ENCODE measurements around the gene NOP58.

GRCh38 chr2:202346180-202346579, 80.6 kb downstream of the NOP58 start:
- TF ChIP-seq CBX3 (IDR thresholded peaks at IDR 0.05; ENCODE audit: low read depth): no peak
- TF ChIP-seq, protein P1, sequence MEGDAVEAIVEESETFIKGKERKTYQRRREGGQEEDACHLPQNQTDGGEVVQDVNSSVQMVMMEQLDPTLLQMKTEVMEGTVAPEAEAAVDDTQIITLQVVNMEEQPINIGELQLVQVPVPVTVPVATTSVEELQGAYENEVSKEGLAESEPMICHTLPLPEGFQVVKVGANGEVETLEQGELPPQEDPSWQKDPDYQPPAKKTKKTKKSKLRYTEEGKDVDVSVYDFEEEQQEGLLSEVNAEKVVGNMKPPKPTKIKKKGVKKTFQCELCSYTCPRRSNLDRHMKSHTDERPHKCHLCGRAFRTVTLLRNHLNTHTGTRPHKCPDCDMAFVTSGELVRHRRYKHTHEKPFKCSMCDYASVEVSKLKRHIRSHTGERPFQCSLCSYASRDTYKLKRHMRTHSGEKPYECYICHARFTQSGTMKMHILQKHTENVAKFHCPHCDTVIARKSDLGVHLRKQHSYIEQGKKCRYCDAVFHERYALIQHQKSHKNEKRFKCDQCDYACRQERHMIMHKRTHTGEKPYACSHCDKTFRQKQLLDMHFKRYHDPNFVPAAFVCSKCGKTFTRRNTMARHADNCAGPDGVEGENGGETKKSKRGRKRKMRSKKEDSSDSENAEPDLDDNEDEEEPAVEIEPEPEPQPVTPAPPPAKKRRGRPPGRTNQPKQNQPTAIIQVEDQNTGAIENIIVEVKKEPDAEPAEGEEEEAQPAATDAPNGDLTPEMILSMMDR (IDR thresholded peaks at IDR 0.05 in 2 of 3, conservative IDR thresholded peaks at IDR 0.05 in 1 of 3; ENCODE audit: borderline replicate concordance in 1 of 3, insufficient read depth in 1 of 3, low read depth in 2 of 3, low read length in 2 of 3): no peak
- no peak for TF ChIP-seq JUND (IDR thresholded peaks at IDR 0.05)
- TF ChIP-seq ZBTB33 (IDR thresholded peaks at IDR 0.05; ENCODE audit: extremely low read depth, insufficient replicate concordance, low read length): no peak
- TF ChIP-seq EZH2 (IDR thresholded peaks at IDR 0.05): no peak
- TF ChIP-seq CEBPB (IDR thresholded peaks at IDR 0.05; ENCODE audit: low read depth): no peak
- TF ChIP-seq, protein P2, sequence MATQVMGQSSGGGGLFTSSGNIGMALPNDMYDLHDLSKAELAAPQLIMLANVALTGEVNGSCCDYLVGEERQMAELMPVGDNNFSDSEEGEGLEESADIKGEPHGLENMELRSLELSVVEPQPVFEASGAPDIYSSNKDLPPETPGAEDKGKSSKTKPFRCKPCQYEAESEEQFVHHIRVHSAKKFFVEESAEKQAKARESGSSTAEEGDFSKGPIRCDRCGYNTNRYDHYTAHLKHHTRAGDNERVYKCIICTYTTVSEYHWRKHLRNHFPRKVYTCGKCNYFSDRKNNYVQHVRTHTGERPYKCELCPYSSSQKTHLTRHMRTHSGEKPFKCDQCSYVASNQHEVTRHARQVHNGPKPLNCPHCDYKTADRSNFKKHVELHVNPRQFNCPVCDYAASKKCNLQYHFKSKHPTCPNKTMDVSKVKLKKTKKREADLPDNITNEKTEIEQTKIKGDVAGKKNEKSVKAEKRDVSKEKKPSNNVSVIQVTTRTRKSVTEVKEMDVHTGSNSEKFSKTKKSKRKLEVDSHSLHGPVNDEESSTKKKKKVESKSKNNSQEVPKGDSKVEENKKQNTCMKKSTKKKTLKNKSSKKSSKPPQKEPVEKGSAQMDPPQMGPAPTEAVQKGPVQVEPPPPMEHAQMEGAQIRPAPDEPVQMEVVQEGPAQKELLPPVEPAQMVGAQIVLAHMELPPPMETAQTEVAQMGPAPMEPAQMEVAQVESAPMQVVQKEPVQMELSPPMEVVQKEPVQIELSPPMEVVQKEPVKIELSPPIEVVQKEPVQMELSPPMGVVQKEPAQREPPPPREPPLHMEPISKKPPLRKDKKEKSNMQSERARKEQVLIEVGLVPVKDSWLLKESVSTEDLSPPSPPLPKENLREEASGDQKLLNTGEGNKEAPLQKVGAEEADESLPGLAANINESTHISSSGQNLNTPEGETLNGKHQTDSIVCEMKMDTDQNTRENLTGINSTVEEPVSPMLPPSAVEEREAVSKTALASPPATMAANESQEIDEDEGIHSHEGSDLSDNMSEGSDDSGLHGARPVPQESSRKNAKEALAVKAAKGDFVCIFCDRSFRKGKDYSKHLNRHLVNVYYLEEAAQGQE (IDR thresholded peaks at IDR 0.05; ENCODE audit: low read depth): no peak
- TF ChIP-seq SIN3A (IDR thresholded peaks at IDR 0.05; ENCODE audit: low read depth): no peak
- no peak for TF ChIP-seq POLR2AphosphoS5 (IDR thresholded peaks at IDR 0.05; ENCODE audit: low read depth, low read length)
- TF ChIP-seq TCF7L2 (IDR thresholded peaks at IDR 0.05; ENCODE audit: borderline replicate concordance, extremely low read depth, insufficient read depth, insufficient read length): no peak
- no peak for TF ChIP-seq ELF1 (IDR thresholded peaks at IDR 0.05; ENCODE audit: borderline replicate concordance, low read depth)
- TF ChIP-seq ZFX (IDR thresholded peaks at IDR 0.05): no peak
- TF ChIP-seq SP1 (IDR thresholded peaks at IDR 0.05; ENCODE audit: low read depth): no peak
- no peak for TF ChIP-seq EGR1 (IDR thresholded peaks at IDR 0.05; ENCODE audit: low read depth)

Measured in HCT116 (cell line).